Activated naive CD4-positive, alpha-beta T cell treated with anti-CD3 and anti-CD28 coated beads, Interleukin-2, amount 50 U/mL, for 72 hours (primary cell): ENCODE results near the gene XIST. TPM values are rescaled to one million over a fixed set of nuclear protein-coding genes. Genes with fewer than 3 reads are reported as not detected.

ENCODE experiments used
- ATAC-seq, 2 donors: fragments of 150-1000 bp; cut with Tn5 transposase; 2 replicates each; pipeline ENCODE4 v1.10.0; 2021; ENCODE audit warnings: mild to moderate bottlenecking in 2 of 2, moderate library complexity in 2 of 2
- DNase-seq, 2 donors: peaks; one replicate each; pipeline ENCODE4 v3.0.0; 2021 to 2022; ENCODE audit warnings: low spot score in 2 of 2
- H3K27ac Mint-ChIP-seq, 2 donors: one replicate each; pipeline ENCODE4 v1.8.0; 2022; ENCODE audit warnings: mild to moderate bottlenecking in 2 of 2, mixed read lengths in 2 of 2
- H3K36me3 Mint-ChIP-seq, 2 donors: one replicate each; pipeline ENCODE4 v1.8.0; 2022; ENCODE audit warnings: mixed read lengths in 2 of 2
- H3K9me3 Mint-ChIP-seq, 2 donors: one replicate each; pipeline ENCODE4 v1.8.0; 2022; ENCODE audit warnings: mixed read lengths in 2 of 2
- total RNA-seq, 2 donors: library from RNA; stranded (reverse); gene quantifications; one replicate each; pipeline ENCODE4 v1.2.3, GENCODE V29; 2022

Gene XIST
- total RNA-seq, 2 donors from 2014 or later = not detected

GRCh38 chrX:73847100-73847499 is 5.4 kb downstream of the XIST start:
- H3K9me3 Mint-ChIP-seq = no peaks in the 10 kb centered on the region

DNA sequence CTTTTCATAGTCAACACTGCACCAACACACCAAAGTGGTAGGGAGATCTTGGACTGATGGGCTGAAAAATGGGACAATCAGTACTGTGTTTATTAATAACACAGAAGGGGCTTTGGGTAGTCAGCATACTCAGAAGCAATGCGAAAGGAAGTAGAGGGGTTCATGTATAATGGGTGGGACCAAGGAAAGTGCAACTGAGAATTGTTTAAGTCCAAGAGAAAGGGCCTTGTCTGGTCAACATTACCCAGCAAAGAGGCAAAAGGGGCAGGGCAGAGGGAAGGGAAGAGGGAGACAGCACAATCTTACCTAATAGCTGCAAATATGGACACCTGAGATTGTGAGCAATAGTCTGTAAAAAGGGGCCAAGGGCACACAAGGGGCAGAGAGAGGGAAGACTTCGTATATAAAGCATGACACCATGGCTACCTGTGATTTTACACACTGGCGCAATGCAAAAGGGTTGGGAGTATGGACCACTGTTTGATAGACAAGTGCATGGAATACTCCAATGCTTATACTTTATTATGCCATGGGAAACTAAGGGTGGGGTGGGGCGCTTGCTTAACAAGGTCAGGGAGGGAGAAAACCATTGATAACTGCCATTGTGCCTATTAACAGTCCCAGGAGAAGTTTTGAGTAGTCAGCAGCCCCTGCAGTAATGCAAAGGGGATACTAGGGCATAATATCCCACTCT is 9.8 kb downstream of the XIST start:
- Mint-ChIP-seq H3K36me3 (no peaks in the 10 kb centered on the region), H3K9me3 (no peaks in the 10 kb centered on the region), H3K27ac (no peak overlapping the region)
- DNase-seq (no peak), ATAC-seq (no peak)

More at GRCh38 chrX:73847100-73847499, 5.4 kb downstream of the XIST start:
- H3K36me3 Mint-ChIP-seq = no peaks in the 10 kb centered on the region
- no peak for DNase-seq
- no peak for ATAC-seq
- no peak overlapping the region for H3K27ac Mint-ChIP-seq

DNA sequence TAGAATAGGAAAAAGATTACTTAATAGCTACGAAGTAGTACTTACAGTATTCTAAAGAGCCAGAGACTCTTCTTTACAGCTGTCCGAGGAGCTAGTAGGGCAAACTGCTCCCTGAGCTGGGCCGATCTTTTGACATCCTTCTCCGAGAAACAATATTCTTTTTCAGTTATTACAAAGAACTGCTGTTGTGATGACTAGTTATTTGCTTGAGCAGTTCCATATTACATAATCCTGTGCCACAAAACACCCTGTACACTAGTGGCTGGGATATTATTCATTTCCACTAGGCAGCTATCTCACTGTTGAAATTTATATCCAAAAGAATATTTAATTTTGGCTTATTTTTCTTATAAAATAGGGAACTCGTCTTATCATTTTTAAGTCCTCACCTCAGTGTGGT is 11.2 kb downstream of the XIST start:
- DNase-seq (no peak), ATAC-seq (no peak)
- H3K9me3 Mint-ChIP-seq = no peaks in the 10 kb centered on the region
- H3K36me3 Mint-ChIP-seq = no peaks in the 10 kb centered on the region
- no peak overlapping the region for H3K27ac Mint-ChIP-seq

DNA sequence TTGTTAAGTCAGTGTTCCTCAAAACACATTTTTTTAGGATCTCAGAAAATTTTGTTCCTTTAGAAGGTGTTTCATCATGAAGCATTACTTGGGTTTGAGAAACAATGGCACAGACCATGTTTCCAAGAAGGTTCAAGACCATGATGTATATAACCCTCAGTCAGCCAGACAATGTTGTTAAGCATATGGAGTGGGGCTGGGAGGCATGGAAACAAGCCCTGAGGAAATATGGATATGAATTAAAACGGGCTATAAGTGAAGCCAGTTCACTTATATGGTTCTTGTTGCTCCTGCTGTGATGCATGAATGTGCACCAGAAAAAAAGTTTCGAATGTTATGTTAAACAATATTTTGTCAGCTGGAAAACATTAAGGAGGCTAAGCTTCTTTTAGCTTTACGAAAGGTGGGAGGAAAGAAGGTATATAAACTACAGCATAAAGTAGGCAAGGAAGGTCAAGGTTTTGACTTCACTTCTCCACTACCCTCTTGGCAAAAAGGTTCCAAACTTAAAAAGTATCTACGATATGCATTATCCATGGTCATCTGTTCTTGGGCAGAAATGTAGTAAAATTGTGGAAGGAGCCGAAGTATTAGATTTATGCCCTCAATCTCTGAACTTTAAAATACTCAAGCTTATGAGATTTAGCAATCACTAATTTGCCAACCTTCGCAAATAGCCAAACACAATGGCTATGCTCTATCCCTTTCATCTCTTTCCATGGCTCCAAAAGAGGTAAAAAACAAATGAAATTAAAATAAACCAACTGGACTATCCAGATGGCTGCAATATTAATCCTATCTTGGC is 12.2 kb downstream of the XIST start:
- H3K27ac Mint-ChIP-seq = no peak overlapping the region
- H3K9me3 Mint-ChIP-seq = no peaks in the 10 kb centered on the region
- DNase-seq (no peak), ATAC-seq (no peak)
- H3K36me3 Mint-ChIP-seq = no peaks in the 10 kb centered on the region

DNA sequence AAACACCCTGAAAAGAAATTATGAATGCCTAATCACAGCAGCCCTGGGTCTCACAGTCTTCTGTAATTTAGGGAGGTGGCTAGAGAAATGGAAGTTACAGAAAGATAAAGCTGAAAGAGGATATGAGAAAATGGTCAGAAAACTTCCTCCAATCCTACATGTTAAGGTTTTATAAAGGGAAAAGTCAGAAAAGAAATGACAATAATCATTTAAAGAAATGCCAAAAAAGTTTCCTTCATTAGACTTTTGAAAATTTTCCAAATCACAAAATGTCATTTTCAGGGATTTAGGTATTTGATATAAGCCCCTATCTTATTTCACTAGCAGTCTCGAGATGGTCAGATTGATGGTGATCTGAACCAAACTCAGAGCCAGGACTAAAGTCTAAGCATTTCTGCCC is 13.4 kb downstream of the XIST start:
- no peak for DNase-seq
- ATAC-seq = no peak
- Mint-ChIP-seq H3K27ac (no peak overlapping the region), H3K9me3 (no peaks in the 10 kb centered on the region), H3K36me3 (no peaks in the 10 kb centered on the region)

DNA sequence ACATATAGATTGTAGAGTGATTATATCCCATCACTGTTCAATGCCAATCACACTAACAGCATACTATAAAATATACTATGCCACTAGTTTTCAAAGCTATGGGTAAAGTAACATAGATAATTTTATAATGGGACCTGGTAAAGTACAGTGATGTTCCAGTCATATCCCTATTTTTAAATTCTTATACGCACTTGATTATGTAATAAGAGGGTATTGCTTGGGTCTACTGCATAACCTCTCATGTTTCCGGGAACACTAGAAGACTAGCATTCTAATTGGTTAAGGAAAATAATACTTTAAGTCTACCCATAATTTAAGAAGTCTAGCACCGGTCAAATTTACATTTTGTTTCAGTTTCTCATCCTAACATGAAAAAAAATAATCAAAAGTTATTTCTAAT is 14.4 kb downstream of the XIST start:
- DNase-seq = no peak
- no peak for ATAC-seq
- Mint-ChIP-seq H3K36me3 (no peaks in the 10 kb centered on the region), H3K27ac (no peak overlapping the region), H3K9me3 (no peaks in the 10 kb centered on the region)

GRCh38 chrX:73836956-73837477 is 15.5 kb downstream of the XIST start:
- no peak overlapping the region for H3K27ac Mint-ChIP-seq
- DNase-seq (no peak), ATAC-seq (no peak)
- H3K9me3 Mint-ChIP-seq = no peaks in the 10 kb centered on the region
- no peaks in the 10 kb centered on the region for H3K36me3 Mint-ChIP-seq

DNA sequence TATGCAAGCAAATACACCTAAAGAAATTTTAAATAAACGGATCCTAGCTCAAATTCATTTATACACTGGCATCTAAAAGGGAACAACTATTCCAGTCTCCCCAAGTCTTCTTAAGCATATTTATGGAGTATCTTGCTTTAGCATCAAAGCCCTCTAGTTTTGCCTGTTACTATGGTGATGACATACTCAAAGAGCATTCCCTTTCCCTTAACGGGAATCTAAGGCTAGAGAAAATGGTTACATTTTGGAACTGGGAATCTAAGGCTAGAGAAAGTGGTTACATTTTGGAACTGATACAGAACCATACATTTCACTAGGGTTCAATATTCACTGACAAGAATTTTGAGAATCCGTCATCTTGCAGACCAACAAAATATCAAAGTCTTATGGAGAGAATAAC is 18.3 kb downstream of the XIST start:
- ATAC-seq (no peak), DNase-seq (no peak)
- Mint-ChIP-seq H3K27ac (no peak overlapping the region), H3K9me3 (no peaks in the 10 kb centered on the region), H3K36me3 (no peaks in the 10 kb centered on the region)

- DNase-seq (no peak), ATAC-seq (no peak)
- Mint-ChIP-seq H3K36me3 (no peaks in the 10 kb centered on the region), H3K9me3 (no peaks in the 10 kb centered on the region), H3K27ac (no peak overlapping the region)
Observed at GRCh38 chrX:73832319-73832718, 20.2 kb downstream of the XIST start.

GRCh38 chrX:73831500-73831899 is 21.0 kb downstream of the XIST start:
- H3K27ac Mint-ChIP-seq = no peak overlapping the region
- H3K9me3 Mint-ChIP-seq = peaks cover 0 to 4% of the 10 kb centered on the region in 2 donors
- no peaks in the 10 kb centered on the region for H3K36me3 Mint-ChIP-seq
- ATAC-seq (no peak), DNase-seq (no peak)

DNA sequence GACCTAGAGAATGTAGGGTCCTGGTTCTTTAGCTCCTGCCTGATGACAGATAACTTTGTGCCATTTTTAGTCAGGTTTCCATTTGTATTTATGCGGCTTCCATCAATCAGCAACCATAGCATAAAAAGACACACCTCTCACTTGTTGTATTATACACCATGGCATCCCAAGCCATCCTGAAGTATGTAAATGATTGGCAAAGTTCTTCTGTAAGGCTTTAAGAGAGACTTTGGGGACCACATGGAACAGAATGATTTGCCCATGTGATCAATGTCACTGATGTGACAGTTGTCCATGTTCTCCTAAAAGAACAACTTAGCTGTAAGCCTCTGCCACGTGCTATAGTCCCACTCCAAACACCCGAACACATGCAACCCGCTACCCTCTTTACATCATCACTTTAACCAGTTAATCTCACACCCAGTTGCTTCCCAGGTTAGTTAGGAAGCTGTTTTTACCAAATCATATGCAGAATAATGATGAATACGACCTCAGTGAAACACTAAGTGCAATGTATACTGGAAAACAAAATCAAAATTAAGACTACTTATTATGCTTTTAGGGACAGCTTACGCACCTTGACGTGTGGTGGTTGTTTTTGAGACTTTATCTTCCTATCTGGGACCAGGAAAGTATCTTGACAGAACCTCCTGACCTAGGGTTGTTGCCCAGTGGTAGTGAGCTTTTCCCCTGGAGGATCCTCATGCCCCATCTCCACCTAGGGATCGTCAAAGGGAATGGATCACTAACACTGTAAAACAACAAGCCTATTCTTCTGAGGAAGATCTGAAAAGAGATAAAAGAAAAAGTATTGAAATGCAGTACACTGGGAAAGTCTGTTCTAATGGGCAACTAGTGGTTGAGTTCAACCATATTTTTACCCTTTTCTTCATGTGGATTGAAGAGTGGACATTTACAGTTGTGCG is 21.8 kb downstream of the XIST start:
- H3K36me3 Mint-ChIP-seq = no peaks in the 10 kb centered on the region
- peaks cover 0 to 4% of the 10 kb centered on the region in 2 donors for H3K9me3 Mint-ChIP-seq
- ATAC-seq (no peak), DNase-seq (no peak)
- no peak overlapping the region for H3K27ac Mint-ChIP-seq

- no peak for DNase-seq
- no peaks in the 10 kb centered on the region for H3K36me3 Mint-ChIP-seq
- peaks cover 0 to 4% of the 10 kb centered on the region in 2 donors for H3K9me3 Mint-ChIP-seq
- no peak overlapping the region for H3K27ac Mint-ChIP-seq
- ATAC-seq = no peak
Observed at GRCh38 chrX:73829890-73830466, 22.5 kb downstream of the XIST start.

- peaks cover 0 to 4% of the 10 kb centered on the region in 2 donors for H3K9me3 Mint-ChIP-seq
- no peak for ATAC-seq
- H3K27ac Mint-ChIP-seq = no peak overlapping the region
- no peak for DNase-seq
- no peaks in the 10 kb centered on the region for H3K36me3 Mint-ChIP-seq
Observed at GRCh38 chrX:73828080-73828720, 24.3 kb downstream of the XIST start.

GRCh38 chrX:73827406-73827805 is 25.1 kb downstream of the XIST start:
- no peak overlapping the region for H3K27ac Mint-ChIP-seq
- H3K9me3 Mint-ChIP-seq = peaks cover 0 to 4% of the 10 kb centered on the region in 2 donors
- no peaks in the 10 kb centered on the region for H3K36me3 Mint-ChIP-seq
- DNase-seq (no peak), ATAC-seq (no peak)

DNA sequence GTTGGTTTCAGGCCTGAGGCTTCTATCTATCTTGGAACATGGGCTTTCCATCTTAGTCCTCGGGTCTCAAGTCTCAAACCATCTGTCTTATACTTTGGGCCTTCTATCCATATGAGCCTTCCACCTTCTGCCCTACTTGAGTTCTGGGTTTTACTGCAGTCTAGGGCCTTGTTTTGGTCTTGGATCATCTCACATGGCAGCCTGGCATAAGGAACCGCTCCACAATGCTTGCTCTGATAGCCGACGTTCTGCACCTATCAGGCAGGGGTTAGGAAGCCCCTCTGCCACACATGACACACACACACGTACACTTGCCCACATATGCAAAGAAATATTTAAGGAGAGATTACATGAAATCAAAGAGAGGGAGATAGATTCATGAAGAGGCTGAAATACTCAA is 25.5 kb downstream of the XIST start:
- DNase-seq (no peak), ATAC-seq (no peak)
- Mint-ChIP-seq H3K36me3 (no peaks in the 10 kb centered on the region), H3K27ac (no peak overlapping the region), H3K9me3 (peaks cover 0 to 4% of the 10 kb centered on the region in 2 donors)

GRCh38 chrX:73825569-73825968 is 26.9 kb downstream of the XIST start:
- no peak overlapping the region for H3K27ac Mint-ChIP-seq
- no peak for ATAC-seq

More at GRCh38 chrX:73825569-73825968, 26.9 kb downstream of the XIST start:
- no peak for DNase-seq
- Mint-ChIP-seq H3K9me3 (peaks cover 0 to 4% of the 10 kb centered on the region in 2 donors), H3K36me3 (no peaks in the 10 kb centered on the region)
